Spleen (tissue), 11 donors: ENCODE measurements around the gene BRAF. TPM values are rescaled to one million over a fixed set of nuclear protein-coding genes. Genes with fewer than 3 reads are reported as not detected.
"Not testable (repeated sequence)": the region's sequence is repeated elsewhere in the genome, so short reads cannot be mapped to it uniquely, and the experiment has no call there.

Source experiments
- DNase-seq: peaks from one replicate; pipeline ENCODE4 v3.0.0-alpha.2; 2020
- H3K27ac ChIP-seq, 8 donors: fragments of 200-600 bp; sonication (generic) in 7 of 8; 1 replicate in 4 of 8; 2 replicates in 4 of 8; pipeline versions ENCODE4 v1.5.0 to v1.8.0; 2016 to 2021; ENCODE audit warnings: inconsistent platforms in 4 of 8, mild to moderate bottlenecking in 4 of 8, moderate library complexity in 1 of 8
- H3K27me3 ChIP-seq, 7 donors: fragments of 200-600 bp; sonication (generic) in 6 of 7; replicated peaks in 1 of 7; 1 replicate in 4 of 7; 2 replicates in 3 of 7; pipeline versions ENCODE4 v1.5.0 to v1.8.0; 2016 to 2021; ENCODE audit warnings: inconsistent platforms in 3 of 7, mild to moderate bottlenecking in 1 of 7
- H3K36me3 ChIP-seq, 6 donors: fragments of 200-600 bp; sonication (generic) in 5 of 6; 1 replicate in 4 of 6; 2 replicates in 2 of 6; pipeline versions ENCODE4 v1.5.0 to v1.8.0; 2016 to 2021; ENCODE audit warnings: inconsistent platforms in 2 of 6
- H3K4me1 ChIP-seq, 6 donors: fragments of 200-600 bp; sonication (generic) in 5 of 6; 1 replicate in 3 of 6; 2 replicates in 3 of 6; pipeline versions ENCODE4 v1.5.0 to v1.8.0; 2016 to 2021; ENCODE audit warnings: inconsistent platforms in 3 of 6
- H3K4me3 ChIP-seq, 8 donors: fragments of 200-600 bp; sonication (generic) in 7 of 8; 1 replicate in 4 of 8; 2 replicates in 4 of 8; pipeline versions ENCODE4 v1.5.0 to v1.8.0; 2016 to 2021; ENCODE audit warnings: inconsistent platforms in 4 of 8, mild to moderate bottlenecking in 4 of 8, moderate library complexity in 2 of 8
- H3K9me3 ChIP-seq, 8 donors: fragments of 200-600 bp; sonication (generic) in 7 of 8; 1 replicate in 4 of 8; 2 replicates in 4 of 8; pipeline versions ENCODE4 v1.5.0 to v1.8.0; 2016 to 2021; ENCODE audit warnings: inconsistent platforms in 4 of 8
- CTCF ChIP-seq, 11 experiments: fragments of 200-600 bp in 7 of 11; fragments of 450-650 bp in 4 of 11; sonication (generic) in 4 of 11; IDR thresholded peaks in 8 of 11; conservative IDR thresholded peaks in 3 of 11; 1 replicate in 7 of 11; 2 replicates in 4 of 11; pipeline versions ENCODE4 v1.4.0 to v1.8.0; 2016 to 2021; ENCODE audit warnings: antibody characterized with exemption in 11 of 11, inconsistent platforms in 4 of 11, mild to moderate bottlenecking in 1 of 11
- POLR2A ChIP-seq, 3 donors: fragments of 450-650 bp; IDR thresholded peaks; one replicate each; pipeline ENCODE4 v1.5.1; 2017; ENCODE audit warnings: antibody characterized with exemption in 3 of 3, mild to moderate bottlenecking in 1 of 3
- POLR2AphosphoS5 ChIP-seq, 3 donors: sonication (generic); formaldehyde crosslinking; IDR thresholded peaks; one replicate each; pipeline ENCODE4 v1.5.1; 2017; ENCODE audit warnings: antibody characterized with exemption in 3 of 3
- WGBS, 5 donors: extraction: QIAGEN DNeasy Blood & Tissue Kit in 3 of 5; methylation state at CpG; one replicate each; pipeline versions ENCODE4 v1.1.5 to v1.1.7; 2013 to 2018; 5-methylcytosine and 5-hydroxymethylcytosine counted together
- intact Hi-C: fragments of 100-400 bp; cut with DNase I; formaldehyde crosslinking; loops from one replicate; pipeline ENCODE4 v1.15.0; 2023; ENCODE audit warnings: low total_unique reads
- polyA plus RNA-seq, 3 donors: library from polyadenylated mRNA; stranded (reverse); fragments of 200-250 nt; gene quantifications; one replicate each; pipeline ENCODE4 v1.2.1, GENCODE V29; 2013
- total RNA-seq, 7 donors: library from RNA; depleted of rRNA in 3 of 7; stranded (reverse); fragments of >200 nt in 3 of 7; fragmentation: NEBNext Ultra II Directional in 4 of 7; extraction: Animal tissue kit (Norgen Biotek cat#: 25700) in 4 of 7; gene quantifications; one replicate each; pipeline versions ENCODE4 v1.1.0 to v1.2.1, GENCODE V29; 2016 to 2021
- donor health status: healthy with polysubstance abuse.
- donor health status: DM: no; HTN: no; CAD: no; lungs with moderate emphysema.
- donor health status: DM: no; HTN: no; CAD: no.
- donor health status: Bipolar disorder and iron deficiency.
- donor health status: healthy.
- donor health status: DM: no; HTN: no; CAD: no.
- donor health status: DM: yes; HTN: yes; CAD: no.

BRAF gene
- total and polyA plus RNA-seq, 10 donors, result 4.3 to 82.7 (median 49.3) TPM

- TF ChIP-seq POLR2A (IDR thresholded peaks at IDR 0.05) (no peak), CTCF (IDR thresholded peaks at IDR 0.05 in 8 of 11, conservative IDR thresholded peaks at IDR 0.05 in 3 of 11) (no peak), POLR2AphosphoS5 (IDR thresholded peaks at IDR 0.05) (no peak)
- intact Hi-C loops, result no loop called here
- no peak for DNase-seq
- no peak overlapping the region for H3K27ac ChIP-seq
- no peak overlapping the region for H3K4me3 ChIP-seq
- 89 to 95% (median 94%) methylated on average over 3 of the region's 3 CpGs for WGBS, 5 donors
- no peaks in the 10 kb centered on the region for H3K27me3 ChIP-seq
- peaks cover 0 to 15% (median 0%) of the 10 kb centered on the region in 8 donors for H3K9me3 ChIP-seq
- peaks cover 0 to 68% (median 34%) of the 10 kb centered on the region in 6 donors for H3K36me3 ChIP-seq
- no peaks in the 10 kb centered on the region for H3K4me1 ChIP-seq
Observed at GRCh38 chr7:140767418-140767817, 157.3 kb downstream of the BRAF start.

GRCh38 chr7:140765441-140765840, 159.3 kb downstream of the BRAF start:
- Histone ChIP-seq H3K36me3 (peaks cover 0 to 49% (median 24%) of the 10 kb centered on the region in 6 donors), H3K9me3 (peaks cover 0 to 15% (median 0%) of the 10 kb centered on the region in 8 donors)
- H3K4me1 ChIP-seq, H3K4me3 ChIP-seq, DNase-seq, H3K27me3 ChIP-seq, intact Hi-C loops, H3K27ac ChIP-seq: not testable (repeated sequence)
- WGBS, 5 donors, result 83 to 100% methylated on average over 1 of the region's 1 CpG; no CpG with 5 or more reads in 3 of the 5 donors

- H3K27me3 ChIP-seq, DNase-seq, H3K27ac ChIP-seq, intact Hi-C loops, H3K4me3 ChIP-seq, H3K4me1 ChIP-seq, H3K9me3 ChIP-seq: not testable (repeated sequence)
- 95 to 99% (median 97%) methylated on average over 11 to 25 of the region's 25 CpGs for WGBS, 5 donors
- peaks cover 0 to 48% (median 8%) of the 10 kb centered on the region in 6 donors for H3K36me3 ChIP-seq
Observed at GRCh38 chr7:140763166-140763565, 161.6 kb downstream of the BRAF start.

GRCh38 chr7:140761375-140761774, 163.4 kb downstream of the BRAF start:
- DNase-seq, H3K27ac ChIP-seq, H3K4me3 ChIP-seq, H3K27me3 ChIP-seq, intact Hi-C loops, H3K9me3 ChIP-seq, H3K4me1 ChIP-seq: not testable (repeated sequence)
- 83 to 97% (median 93%) methylated on average over 3 of the region's 3 CpGs for WGBS, 5 donors
- peaks cover 0 to 45% (median under 1%) of the 10 kb centered on the region in 6 donors for H3K36me3 ChIP-seq

- intact Hi-C loops, result no loop called here
- no peak for DNase-seq
- Histone ChIP-seq H3K4me1 (no peaks in the 10 kb centered on the region), H3K4me3 (no peak overlapping the region), H3K27ac (no peak overlapping the region), H3K27me3 (no peaks in the 10 kb centered on the region), H3K36me3 (peaks cover 0 to 80% (median 4%) of the 10 kb centered on the region in 6 donors), H3K9me3 (no peaks in the 10 kb centered on the region)
- TF ChIP-seq POLR2AphosphoS5 (IDR thresholded peaks at IDR 0.05) (no peak), POLR2A (IDR thresholded peaks at IDR 0.05) (no peak), CTCF (IDR thresholded peaks at IDR 0.05 in 8 of 11, conservative IDR thresholded peaks at IDR 0.05 in 3 of 11) (no peak)
- 82 to 88% (median 86%) methylated on average over 3 of the region's 3 CpGs for WGBS, 5 donors
Observed at GRCh38 chr7:140754506-140754905, 170.2 kb downstream of the BRAF start.

- Histone ChIP-seq H3K27me3 (no peaks in the 10 kb centered on the region), H3K36me3 (peaks cover 0 to 81% (median 11%) of the 10 kb centered on the region in 6 donors), H3K27ac (no peak overlapping the region), H3K4me3 (no peak overlapping the region), H3K4me1 (no peaks in the 10 kb centered on the region), H3K9me3 (no peaks in the 10 kb centered on the region)
- TF ChIP-seq POLR2A (IDR thresholded peaks at IDR 0.05) (no peak), CTCF (IDR thresholded peaks at IDR 0.05 in 8 of 11, conservative IDR thresholded peaks at IDR 0.05 in 3 of 11) (no peak), POLR2AphosphoS5 (IDR thresholded peaks at IDR 0.05) (no peak)
- intact Hi-C loops, result no loop called here
- no peak for DNase-seq
- WGBS, 5 donors, result 91 to 98% (median 94%) methylated on average over 1 of the region's 1 CpG
Observed at GRCh38 chr7:140752533-140752932, 172.2 kb downstream of the BRAF start.
